Prostate gland (tissue), 2 donors: Measurements from ENCODE around the gene SELENOO. TPM values are rescaled to one million over a fixed set of nuclear protein-coding genes. Genes with fewer than 3 reads are reported as not detected.

ENCODE experiments used
- DNase-seq: peaks from one replicate; pipeline ENCODE4 v3.0.0-alpha.2; 2019; ENCODE audit warnings: low spot score
- H3K27ac ChIP-seq, 2 donors: fragments of 200-600 bp; sonication (generic); 2 replicates each; pipeline ENCODE4 v1.5.1; 2017 to 2019
- H3K27me3 ChIP-seq: fragments of 200-600 bp; sonication (generic); replicated peaks from 2 replicates; pipeline ENCODE4 v1.5.1; 2019; ENCODE audit not compliant: insufficient read depth
- H3K36me3 ChIP-seq, 2 donors: fragments of 200-600 bp; sonication (generic); 1 replicate in 1 of 2; 2 replicates in 1 of 2; pipeline versions ENCODE4 v1.5.1 to v1.8.1; 2017 to 2019
- H3K4me1 ChIP-seq: fragments of 200-600 bp; sonication (generic); replicated peaks from 2 replicates; pipeline ENCODE4 v1.5.1; 2019
- H3K4me3 ChIP-seq, 2 donors: fragments of 200-600 bp; sonication (generic); 2 replicates each; pipeline ENCODE4 v1.5.1; 2017 to 2019
- H3K9me3 ChIP-seq: fragments of 200-600 bp; sonication (generic); 2 replicates; pipeline ENCODE4 v1.5.1; 2017
- CTCF ChIP-seq, 4 experiments: fragments of 200-600 bp in 2 of 4; fragments of 450-650 bp in 2 of 4; sonication (generic) in 2 of 4; IDR thresholded peaks; 1 replicate in 3 of 4; 2 replicates in 1 of 4; pipeline ENCODE4 v1.5.1; 2016 to 2019; ENCODE audit warnings: antibody characterized with exemption in 4 of 4, mild to moderate bottlenecking in 2 of 4, moderate library complexity in 2 of 4
- POLR2A ChIP-seq: fragments of 450-650 bp; IDR thresholded peaks from one replicate; pipeline ENCODE4 v1.6.1; 2016; ENCODE audit warnings: antibody characterized with exemption, mild to moderate bottlenecking
- POLR2AphosphoS5 ChIP-seq: sonication (generic); formaldehyde crosslinking; IDR thresholded peaks from one replicate; pipeline ENCODE4 v1.6.1; 2017; ENCODE audit warnings: antibody characterized with exemption
- WGBS: methylation state at CpG from one replicate; pipeline ENCODE4 v1.1.5; 2018; 5-methylcytosine and 5-hydroxymethylcytosine counted together
- intact Hi-C: fragments of 100-400 bp; cut with DNase I; formaldehyde crosslinking; loops from one replicate; pipeline ENCODE4 v1.14.2; 2022
- total RNA-seq, 2 donors: library from RNA; depleted of rRNA; stranded (reverse); fragments of >200 nt; gene quantifications; one replicate each; pipeline ENCODE4 v1.1.0, GENCODE V29; 2016

SELENOO gene
- total RNA-seq, 2 donors from 2014 or later, result 51.8 to 58.5 TPM

- H3K4me3 ChIP-seq, result peak overlapping the region; percentile 58 to 64
- no peaks in the 10 kb centered on the region for H3K27me3 ChIP-seq
- TF ChIP-seq CTCF (IDR thresholded peaks at IDR 0.05) (no peak), POLR2AphosphoS5 (peak; percentile 31)
- peak; percentile 80 for DNase-seq
- H3K9me3 ChIP-seq, result no peaks in the 10 kb centered on the region
- H3K27ac ChIP-seq, result peak overlapping the region; percentile 32 to 52
- H3K4me1 ChIP-seq, result peaks cover 11% of the 10 kb centered on the region
- no peaks in the 10 kb centered on the region for H3K36me3 ChIP-seq
- intact Hi-C loops, result no loop called here
- WGBS, result 50% methylated on average over 28 of the region's 32 CpGs
Measured at GRCh38 chr22:50184004-50184901, 16.6 kb upstream of the SELENOO start.

GRCh38 chr22:50184902-50185374 lies 15.9 kb upstream of the SELENOO start:
- no peaks in the 10 kb centered on the region for H3K36me3 ChIP-seq
- H3K9me3 ChIP-seq, result no peaks in the 10 kb centered on the region
- 68% methylated on average over 14 of the region's 63 CpGs for WGBS
- H3K27ac ChIP-seq, result peak overlapping the region; percentile 32 to 60
- H3K27me3 ChIP-seq, result no peaks in the 10 kb centered on the region
- H3K4me3 ChIP-seq, result peak overlapping the region; percentile 58 to 64
- DNase-seq, result no peak
- H3K4me1 ChIP-seq, result peaks cover 16% of the 10 kb centered on the region
- TF ChIP-seq CTCF (IDR thresholded peaks at IDR 0.05) (no peak), POLR2AphosphoS5 (no peak), POLR2A (no peak)
- intact Hi-C loops, result no loop called here

- TF ChIP-seq POLR2AphosphoS5 (no peak), POLR2A (no peak), CTCF (IDR thresholded peaks at IDR 0.05) (no peak)
- H3K9me3 ChIP-seq, result no peaks in the 10 kb centered on the region
- DNase-seq, result peak; percentile 83
- H3K27ac ChIP-seq, result peak within 1 kb of the TSS; percentile 64 to 72
- H3K36me3 ChIP-seq, result no peaks in the 10 kb centered on the region
- peak within 1 kb of the TSS; percentile 58 to 64 for H3K4me3 ChIP-seq
- intact Hi-C loops, result no loop called here
- H3K4me1 ChIP-seq, result peaks cover 20% of the 10 kb centered on the region
- H3K27me3 ChIP-seq, result no peaks in the 10 kb centered on the region
- WGBS, result 2% methylated on average over 28 of the region's 90 CpGs
Measured at GRCh38 chr22:50185375-50186087, 15.3 kb upstream of the SELENOO start, which contains the start of gene TRABD. TRABD (plus strand) TSS chr22:50185913; CDS start chr22:50193061, 7,148 bp downstream.

- Histone ChIP-seq H3K36me3 (no peaks in the 10 kb centered on the region), H3K27ac (peak overlapping the region; percentile 64 to 72), H3K9me3 (no peaks in the 10 kb centered on the region), H3K4me3 (peak overlapping the region; percentile 58 to 64), H3K27me3 (no peaks in the 10 kb centered on the region), H3K4me1 (peaks cover 20% of the 10 kb centered on the region)
- TF ChIP-seq CTCF (IDR thresholded peaks at IDR 0.05) (no peak), POLR2A (no peak)
- intact Hi-C loops, result no loop called here
- 4% methylated on average over 39 of the region's 47 CpGs for WGBS
- DNase-seq, result no peak
Measured at GRCh38 chr22:50186181-50186714, 14.6 kb upstream of the SELENOO start.
